NCI-H1694 treated with DMSO at 0.1 percent for 48 hours (cell line): ENCODE results near the gene CFAP20DC.
"Not testable (repeated sequence)": the region's sequence is repeated elsewhere in the genome, so short reads cannot be mapped to it uniquely, and the experiment has no call there.

ENCODE experiments used
- DNase-seq: peaks from one replicate; lab custom pipeline; 2025; lab: John Stamatoyannopoulos, UW

Gene CFAP20DC

DNA sequence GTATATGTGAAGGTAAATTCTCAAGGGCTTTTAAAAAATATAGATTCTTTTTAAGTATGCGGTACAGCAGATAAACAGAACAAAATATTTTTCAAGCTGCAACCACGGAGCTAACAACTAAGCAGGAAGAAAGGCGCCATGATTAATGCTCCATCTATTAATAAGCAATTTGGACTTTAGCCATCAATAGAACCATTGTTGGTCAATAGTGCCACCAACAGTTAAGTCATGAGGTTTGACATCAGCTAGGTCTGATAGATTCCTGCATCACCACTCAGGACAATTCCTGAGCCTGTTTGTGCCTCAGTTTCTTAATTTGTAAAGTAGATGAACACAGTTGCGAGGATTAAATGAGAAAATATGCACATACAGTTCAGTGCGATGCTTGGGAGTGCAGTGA is 318.2 kb downstream of the CFAP20DC start:
- no peak for DNase-seq

DNA sequence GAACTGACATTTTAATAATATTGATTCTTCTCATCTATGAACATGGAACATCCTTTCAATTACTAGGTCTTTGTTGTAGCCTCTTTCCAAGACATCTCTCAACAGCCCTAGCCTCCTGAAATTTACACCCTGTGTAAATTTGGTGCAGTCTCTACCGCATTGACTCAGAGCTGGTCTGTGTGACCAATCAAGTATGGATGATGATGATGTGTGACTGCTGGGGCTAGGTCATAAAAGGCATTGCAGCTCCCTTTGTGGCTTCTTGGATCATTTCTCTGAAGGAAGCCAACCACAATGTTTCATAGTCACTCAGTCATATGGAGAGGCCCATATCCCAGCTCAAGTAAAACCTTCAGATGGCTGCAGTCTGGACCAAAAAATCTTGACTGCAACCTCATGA is 321.1 kb downstream of the CFAP20DC start:
- DNase-seq, result no peak

DNA sequence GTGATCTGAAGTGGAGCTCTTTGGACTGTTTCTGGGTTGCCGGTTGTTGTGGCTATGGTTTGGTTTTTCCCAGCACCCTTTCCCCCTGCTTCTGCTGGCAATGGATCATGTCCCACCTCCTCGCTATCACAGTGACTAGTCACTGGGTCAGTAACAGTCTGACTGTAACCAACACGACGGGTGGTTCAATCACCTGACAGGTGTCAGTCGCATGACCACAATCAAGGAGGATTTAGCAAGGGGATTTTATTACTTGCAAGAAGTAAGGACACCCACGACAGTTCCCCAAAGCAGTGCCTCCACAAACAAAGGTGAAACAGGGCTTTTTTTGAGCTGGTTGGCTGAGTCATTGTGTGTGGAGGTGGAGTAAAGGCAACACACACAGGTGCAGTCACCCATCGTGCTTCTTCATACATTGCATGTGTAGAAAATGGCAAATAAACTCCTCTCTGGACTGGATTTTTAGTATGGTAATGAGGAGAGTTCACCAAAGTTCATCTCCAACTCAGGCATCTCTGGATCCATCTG is 324.4 kb downstream of the CFAP20DC start:
- DNase-seq, result no peak

DNA sequence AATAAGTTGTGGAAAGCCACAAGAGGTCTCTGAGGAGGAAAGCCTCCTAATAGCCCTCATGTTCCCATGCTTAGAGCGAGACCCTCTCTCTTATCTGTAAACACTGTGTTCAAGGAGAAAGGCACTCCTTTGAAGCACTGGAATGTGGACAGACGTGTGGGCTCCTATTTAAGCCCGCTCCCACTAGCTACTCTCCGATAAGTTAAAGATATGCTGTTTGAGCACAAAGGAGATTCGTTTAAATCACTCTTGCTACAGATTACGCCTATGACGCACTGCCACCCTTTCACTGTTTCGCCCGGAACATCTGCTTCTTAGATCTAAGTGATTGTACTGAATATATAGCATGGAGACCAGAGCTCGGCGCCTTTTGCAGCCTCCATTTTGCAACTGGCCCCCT is 325.5 kb downstream of the CFAP20DC start:
- DNase-seq, result no peak

DNA sequence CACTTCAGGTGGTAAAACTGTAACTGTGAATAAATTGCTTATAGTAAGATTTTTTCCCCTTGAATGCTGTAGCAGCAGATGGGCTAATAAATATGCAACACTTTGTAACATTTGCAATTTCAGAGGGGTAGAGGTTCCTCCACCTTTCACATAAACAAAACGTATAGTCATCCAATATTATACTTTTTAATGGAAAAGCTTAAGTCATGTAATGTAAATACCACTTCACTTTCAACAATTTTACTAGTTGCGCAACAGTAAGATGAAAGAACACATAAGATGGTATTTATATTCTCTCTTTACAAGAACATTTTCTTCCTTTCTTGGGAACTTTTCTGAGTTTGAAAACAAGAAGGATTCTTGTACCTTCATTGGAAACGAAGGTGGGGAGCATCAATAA is 326.7 kb downstream of the CFAP20DC start:
- no peak for DNase-seq

DNA sequence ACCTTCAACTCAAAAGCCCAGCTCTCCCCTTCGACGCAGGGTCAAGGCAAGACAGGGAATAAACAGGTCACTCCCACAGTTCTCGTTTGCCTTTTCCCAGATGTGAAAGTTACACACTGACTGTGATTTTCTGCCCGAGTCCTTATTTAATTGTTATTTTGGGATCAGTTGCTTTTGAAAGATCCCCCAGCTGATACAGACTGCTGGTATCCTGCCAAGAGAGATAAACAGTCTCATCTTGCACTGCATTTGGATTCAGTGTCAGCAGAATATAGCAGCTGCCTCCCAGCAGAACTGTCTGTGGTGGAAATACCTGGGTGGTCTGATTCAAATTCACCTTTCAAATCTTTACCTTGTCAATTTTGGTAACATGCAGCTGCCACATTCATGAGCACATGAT is 327.3 kb downstream of the CFAP20DC start:
- DNase-seq, result no peak

DNA sequence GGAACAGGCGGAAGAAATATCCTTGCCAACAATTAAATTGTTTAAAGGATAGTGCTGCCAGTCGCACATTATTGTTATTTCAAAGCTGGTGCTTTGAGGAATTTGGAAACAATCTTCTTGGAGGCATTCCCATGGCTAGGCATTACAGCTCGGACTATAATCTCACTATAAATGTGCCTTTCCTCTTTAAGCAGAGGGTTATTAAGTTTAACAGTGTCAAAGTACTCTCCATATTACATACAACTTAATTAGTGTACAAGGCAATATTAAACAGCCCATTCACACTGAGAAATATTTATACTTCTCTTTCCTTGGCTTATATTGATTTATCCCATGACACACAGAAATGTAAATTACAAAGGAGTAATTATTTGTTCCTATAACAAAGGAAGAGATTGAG is 329.3 kb downstream of the CFAP20DC start:
- no peak for DNase-seq

DNA sequence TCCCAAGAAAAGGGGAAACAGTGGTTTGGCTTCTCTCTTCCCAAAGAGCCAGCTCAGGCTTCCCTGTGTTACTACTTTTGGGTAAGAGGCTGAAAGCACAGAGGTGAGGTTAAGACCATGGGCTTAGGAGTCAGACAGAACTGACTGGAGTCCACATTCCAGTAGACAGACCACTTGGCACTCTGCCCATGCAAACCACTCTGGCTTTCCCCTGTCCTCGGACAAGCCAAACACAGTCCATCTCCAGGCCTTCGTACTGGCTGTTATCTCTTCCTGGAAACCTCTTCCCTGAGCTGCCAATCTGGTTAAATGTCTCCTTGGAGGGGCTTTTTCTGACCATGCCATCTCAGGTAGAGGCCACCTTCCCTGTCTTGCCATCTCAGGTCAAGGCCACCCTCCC is 330.1 kb downstream of the CFAP20DC start:
- DNase-seq, result no peak

DNA sequence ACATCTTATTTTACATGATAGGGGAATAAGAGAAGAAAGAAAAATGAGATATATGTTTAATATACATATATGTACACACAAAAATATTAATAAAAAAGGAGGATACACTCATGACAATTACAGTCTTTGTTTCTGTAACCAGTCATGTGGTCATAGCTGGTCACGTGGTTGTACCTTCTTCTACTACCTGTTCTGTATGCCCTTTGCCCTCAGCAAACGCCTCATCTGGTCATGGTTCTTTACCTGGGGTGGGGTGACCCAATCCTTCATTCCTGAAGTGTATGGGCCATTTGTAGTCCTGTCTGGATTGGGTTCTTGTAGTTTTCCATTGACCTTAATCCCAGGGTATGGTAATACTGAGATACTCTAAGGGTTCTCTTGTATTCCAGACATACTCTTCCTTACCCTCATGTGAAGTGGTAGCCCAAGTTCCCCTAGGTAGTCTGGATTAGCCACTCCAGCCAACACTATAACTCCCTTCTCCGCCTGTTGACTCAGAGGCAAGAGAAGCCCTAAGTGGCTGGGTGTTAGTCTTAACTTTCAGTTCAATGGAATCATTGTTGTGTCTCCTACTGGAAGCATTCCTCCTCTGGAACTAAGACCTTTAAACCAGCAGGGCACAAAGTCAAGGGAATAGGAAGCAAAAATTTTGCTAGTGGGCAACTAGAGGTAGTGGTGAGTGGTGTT is 336.0 kb downstream of the CFAP20DC start:
- no peak for DNase-seq

DNA sequence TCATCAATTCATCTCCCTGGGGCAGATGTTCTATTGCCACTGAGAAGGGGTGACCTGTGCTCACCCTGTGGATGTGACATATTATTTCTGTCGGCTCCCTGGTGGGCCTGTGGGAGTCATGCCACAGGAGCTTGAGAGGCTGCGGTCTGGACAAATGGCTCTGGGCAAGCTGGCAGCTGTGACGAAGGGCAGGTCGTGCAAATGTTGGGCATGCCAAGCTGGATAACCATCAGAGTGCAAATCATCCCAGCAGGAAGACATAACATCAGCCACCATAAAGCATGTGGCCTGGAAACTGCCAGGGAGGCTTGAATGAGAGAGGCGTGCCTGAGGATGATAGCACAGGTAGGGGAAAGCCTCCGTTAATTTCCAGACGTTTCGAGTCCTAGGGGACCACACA is 338.0 kb downstream of the CFAP20DC start:
- DNase-seq, result no peak

DNA sequence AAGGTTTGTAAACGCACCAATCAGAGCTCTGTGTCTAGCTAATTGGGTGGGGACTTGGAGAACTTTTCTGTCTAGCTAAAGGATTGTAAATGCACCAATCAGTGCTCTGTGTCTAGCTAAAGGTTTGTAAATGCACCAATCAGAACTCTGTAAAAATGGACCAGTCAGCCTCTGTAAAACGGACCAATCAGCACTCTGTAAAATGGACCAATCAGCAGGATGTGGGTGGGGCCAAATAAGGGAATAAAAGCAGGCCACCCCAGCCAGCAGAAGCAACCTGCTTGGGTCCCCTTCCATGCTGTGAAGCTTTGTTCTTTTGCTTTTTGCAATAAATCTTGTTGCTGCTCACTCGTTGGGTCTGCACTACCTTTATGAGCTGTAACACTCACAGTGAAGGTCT is 340.8 kb downstream of the CFAP20DC start:
- DNase-seq, result not testable (repeated sequence)

DNA sequence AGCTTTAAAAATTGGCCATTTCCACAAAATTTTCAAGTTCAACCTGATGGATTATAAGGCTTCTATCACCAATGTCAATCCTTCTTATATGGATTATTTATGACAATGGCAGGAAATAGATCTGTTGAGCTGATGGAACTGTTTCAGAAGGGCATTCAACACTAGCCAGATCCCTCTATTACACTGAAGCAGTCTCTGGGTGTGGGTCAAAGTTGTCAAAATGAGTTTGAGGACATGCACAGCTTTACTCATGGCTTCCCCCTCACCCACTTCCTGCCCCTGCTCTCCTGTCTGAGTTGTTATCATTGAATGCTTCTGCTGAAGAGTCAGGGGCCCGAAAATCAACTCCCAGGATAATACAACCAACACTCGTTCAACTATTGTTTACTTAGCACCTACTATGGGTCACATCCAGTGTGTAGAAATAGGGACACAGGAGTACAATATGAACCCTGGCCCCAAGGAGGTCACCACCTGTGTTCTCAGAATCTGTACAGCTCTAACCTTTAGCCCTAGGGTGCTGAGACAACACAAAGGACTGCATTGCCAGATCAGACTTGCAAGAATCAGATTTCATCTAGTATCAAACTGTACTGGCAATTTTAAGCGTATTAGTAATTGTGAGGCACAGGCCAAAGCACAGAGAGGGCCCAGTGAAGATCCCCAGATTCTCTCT is 341.6 kb downstream of the CFAP20DC start:
- no peak for DNase-seq

DNA sequence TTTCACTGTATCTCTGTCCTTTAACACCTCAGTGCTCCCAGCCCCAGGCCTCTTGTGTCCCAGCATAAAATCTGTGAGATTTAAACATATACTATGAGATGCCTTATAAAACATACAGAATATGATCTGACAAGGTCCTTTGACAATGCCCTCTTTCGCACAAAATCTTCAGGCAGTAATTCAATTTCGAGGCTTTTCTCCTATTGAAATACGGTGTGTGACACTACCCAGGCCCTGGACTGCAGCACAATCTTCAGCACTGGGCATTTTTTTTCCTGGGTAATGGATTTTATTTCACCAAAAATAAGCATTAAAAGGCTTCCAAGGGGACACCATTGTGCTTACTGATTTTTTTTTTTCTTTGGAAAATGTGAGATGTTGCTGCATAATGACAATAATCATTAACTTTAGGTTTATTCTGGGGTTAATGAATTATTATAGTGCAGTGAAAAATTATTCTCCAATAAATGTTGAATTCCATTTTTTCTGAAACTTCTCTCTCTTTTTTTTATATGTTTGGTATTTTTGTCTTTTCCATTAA is 342.4 kb downstream of the CFAP20DC start:
- DNase-seq, result no peak

DNA sequence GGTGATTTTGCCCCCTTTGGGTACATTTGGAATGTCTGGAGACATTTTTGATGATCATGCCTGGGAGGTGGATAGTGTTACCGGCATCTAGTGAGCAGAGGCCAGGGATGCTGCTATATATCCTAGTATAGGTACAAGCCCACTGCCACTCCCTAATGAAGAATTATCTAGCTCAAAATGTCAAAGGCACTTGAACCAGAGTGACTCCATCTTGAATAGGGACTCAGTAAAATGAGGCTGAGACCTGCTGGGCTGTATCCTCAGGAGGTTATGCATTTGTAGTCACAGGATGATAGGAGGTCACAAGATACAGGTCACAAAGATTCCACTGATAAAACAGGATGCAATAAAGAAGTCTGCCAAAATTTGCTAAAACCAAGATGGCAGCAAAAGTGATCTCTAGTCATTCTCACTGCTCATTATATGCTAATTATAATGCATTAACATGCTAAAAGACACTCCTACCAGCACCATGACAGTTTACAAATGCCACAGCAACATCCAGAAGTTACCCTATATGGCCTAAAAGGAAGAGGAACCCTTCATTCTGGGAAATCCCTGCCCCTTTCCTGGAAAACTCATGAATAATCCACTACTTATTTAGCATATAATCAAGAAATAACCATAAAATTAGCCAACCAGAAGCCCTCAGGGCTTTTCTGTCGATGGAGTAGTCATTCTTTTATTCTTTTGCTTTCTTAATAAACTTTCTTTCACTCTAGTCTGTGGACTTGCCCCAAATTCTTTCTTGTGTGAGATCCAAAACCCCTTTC is 343.2 kb downstream of the CFAP20DC start:
- no peak for DNase-seq

DNA sequence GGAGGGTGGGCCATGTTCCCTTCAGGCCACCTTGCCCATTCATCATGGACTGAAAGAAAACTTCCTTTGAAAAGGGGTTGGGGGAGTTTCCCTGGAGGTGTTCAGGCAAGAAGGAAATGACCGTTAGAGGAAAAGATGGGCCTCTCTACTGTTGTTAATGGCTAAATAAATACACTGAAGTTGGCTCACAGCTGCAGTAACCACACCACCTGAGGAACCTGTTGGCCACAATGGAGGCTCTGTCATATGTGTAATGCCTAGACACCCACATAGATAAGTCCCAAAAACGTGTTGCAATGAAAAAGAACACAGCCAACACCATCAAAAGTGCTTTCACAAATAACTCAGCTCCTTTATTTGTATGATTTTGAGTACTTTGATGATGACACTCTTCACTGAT is 345.1 kb downstream of the CFAP20DC start:
- no peak for DNase-seq

DNA sequence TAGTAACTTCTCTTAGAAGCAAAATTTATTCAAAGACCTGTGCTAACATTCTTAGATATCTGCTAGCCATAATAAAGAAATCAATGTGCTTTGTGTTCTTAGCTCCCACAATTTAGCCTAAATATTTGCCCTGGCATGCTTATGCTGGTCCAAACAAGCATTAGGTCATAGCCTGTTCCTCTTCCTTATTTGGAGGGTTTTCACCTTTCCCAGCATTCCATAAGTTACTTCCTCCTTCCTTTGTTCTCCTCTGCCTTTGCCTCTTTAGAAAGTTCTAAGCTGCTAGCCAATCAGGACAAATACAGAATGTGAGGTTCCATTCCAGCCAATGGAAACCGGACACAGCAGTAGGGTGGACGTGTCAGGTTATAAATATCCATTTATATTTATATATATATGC is 345.5 kb downstream of the CFAP20DC start:
- not testable (repeated sequence) for DNase-seq

DNA sequence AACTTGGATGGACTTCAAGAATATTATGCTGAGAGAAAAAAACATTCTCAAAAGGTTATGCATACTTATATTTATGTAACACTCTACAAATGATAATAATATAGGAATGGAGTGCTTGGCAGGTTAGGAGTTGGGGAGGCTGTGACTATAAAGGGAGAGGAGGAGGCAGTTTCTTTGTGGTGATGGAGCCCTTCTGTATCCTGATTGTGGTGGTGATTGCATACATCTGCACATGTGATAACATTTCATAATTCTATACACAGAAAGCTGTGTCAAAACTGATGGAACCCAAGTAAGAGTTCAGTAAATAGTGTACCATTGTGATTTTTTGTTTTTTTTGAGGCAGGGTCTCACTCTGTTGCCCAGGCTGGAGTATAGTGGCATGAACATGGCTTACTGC is 351.6 kb downstream of the CFAP20DC start:
- DNase-seq, result no peak

DNA sequence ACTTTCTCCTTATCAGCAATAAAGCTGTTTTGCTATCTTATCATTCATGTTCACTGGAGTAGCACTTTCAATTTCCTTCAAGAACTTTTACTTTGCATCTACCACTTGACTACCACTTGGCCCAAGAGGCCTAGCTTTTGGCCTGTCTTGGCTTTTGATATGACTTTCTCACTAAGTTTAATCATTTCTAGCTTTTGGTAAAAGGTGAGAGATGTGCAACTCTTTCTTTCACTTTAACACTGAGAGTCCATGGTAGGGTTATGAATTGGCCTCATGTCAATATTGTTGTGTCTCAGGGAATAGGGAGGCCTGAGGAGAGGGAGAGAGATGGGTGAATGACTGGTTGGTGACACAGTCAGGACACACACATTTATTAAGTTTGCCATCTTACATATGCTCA is 352.3 kb downstream of the CFAP20DC start:
- no peak for DNase-seq

DNA sequence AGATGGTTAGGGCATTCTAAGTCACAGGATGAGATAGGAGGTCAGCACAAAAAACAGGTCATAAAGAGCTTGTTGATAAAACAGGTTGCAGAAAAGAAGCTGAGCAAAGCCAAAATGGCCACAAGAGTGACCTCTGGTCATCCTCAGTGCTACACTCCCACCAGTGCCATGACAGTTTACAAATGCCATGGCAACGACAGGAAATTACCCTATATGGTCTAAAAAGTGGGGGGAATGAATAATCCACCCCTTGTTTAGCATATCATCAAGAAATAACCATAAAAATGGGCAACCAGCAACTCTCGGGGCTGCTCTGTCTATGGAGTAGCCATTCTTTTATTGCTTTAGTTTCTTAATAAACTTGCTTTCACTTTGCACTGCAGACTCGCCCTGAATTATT is 353.0 kb downstream of the CFAP20DC start:
- not testable (repeated sequence) for DNase-seq

DNA sequence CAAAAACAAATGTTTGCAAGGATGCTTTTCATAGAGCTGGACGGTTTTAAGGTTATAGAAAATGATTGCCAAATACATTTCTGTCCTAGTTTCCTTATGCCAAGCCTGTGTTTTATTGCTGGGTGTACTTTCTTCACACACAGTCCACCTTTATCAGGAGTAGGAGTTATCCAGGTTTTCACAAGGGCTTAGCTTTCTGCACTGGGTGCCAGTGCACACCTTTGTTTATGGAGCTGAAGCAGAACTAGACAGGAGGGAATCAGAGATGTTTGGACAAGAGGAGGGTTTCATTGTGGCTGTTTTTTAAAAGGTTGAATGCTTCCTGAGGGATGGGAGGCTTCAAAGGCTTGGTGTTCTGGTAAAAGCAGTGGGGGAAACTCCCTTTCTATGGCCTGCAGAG is 353.7 kb downstream of the CFAP20DC start:
- DNase-seq, result no peak

DNA sequence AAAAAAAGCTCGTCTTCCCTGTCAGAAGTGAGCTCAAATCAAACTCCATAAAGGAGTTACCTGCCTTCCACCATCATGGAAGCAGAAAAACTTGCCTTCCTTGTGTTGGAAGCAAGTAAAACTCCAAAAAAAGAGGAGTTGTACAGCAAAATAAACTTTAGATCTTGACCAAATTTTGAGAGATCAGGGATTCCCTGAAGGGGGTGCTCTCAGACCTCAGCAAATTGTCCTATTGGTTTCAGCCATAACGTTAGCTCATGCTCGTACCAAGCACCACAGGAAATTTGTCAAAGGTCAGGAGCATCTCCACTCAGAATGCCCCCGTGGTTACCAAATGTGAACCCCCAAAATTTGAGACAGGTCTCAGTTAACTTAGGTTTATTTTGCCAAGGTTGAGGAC is 354.5 kb downstream of the CFAP20DC start:
- not testable (repeated sequence) for DNase-seq

DNA sequence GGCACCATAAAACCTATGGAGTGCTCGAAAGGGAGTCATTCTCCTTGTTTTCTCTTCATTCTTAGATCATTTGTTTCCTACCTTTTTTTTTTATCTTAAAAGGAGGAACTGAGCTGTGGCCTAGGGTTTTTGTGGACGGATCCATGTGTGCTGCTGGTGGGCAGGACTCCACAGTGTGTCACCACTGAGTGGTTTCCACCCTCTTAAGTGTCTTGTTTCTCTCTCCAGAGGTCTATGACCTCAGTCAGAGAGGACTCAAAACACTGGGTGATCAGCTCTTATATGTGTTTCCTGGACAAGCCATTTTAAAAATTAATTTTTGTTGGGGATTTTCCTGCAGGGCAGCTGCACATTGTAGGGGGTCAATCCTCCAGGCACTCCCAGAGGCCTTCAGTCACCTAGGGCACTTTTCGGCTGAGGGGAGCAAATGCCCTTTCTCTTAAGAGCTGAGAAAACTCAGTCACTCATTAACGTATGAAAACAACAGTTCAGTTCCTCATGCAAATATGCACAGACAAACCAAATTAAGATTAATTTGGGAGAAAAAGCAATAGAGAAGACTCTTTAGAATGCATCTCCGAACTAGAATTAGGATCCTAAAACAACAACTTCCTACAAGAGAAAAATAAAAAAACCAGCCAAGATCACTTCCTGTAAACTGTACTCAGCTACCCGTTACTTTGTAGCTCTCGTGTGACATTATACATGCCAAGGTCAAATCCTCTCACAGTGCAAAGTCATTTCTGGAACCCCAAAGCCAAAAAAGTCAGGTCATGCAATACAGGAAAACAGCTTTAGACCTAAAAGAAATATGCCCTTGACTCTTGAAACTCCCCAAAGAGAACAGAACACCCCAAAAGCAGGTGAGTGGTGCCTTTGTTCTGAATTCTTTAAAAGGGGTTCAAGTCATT is 355.6 kb downstream of the CFAP20DC start:
- no peak for DNase-seq
